Fibroblast of lung (primary cell): ENCODE data around the gene HOXA11.

Experiments used
- CTCF ChIP-seq, 2 donors: IDR thresholded peaks in 1 of 2; conservative IDR thresholded peaks in 1 of 2; 1 replicate in 1 of 2; 2 replicates in 1 of 2; pipeline ENCODE4 v1.5.1; 2011 to 2012; ENCODE audit warnings: low read length in 2 of 2, control low read depth in 1 of 2, inconsistent platforms in 1 of 2, low read depth in 1 of 2, mild to moderate bottlenecking in 1 of 2
- EZH2 ChIP-seq: IDR thresholded peaks from 2 replicates; pipeline ENCODE4 v1.5.1; 2012; ENCODE audit warnings: low read length, control low read depth, mild to moderate bottlenecking; ENCODE audit errors: missing control alignments

GRCh38 chr7:27171325-27171636 is 13.8 kb downstream of the HOXA11 start:
- TF ChIP-seq CTCF (conservative IDR thresholded peaks at IDR 0.05 in 1 of 2, IDR thresholded peaks at IDR 0.05 in 1 of 2; ENCODE audit: low read depth in 1 of 2, low read length in 2 of 2) (no peak), EZH2 (no peak)
